ENCODE measurements around the gene KRTAP10-7.
"Not testable (repeated sequence)": the region's sequence is repeated elsewhere in the genome, so short reads cannot be mapped to it uniquely, and the experiment has no call there.

Gene KRTAP10-7

DNA sequence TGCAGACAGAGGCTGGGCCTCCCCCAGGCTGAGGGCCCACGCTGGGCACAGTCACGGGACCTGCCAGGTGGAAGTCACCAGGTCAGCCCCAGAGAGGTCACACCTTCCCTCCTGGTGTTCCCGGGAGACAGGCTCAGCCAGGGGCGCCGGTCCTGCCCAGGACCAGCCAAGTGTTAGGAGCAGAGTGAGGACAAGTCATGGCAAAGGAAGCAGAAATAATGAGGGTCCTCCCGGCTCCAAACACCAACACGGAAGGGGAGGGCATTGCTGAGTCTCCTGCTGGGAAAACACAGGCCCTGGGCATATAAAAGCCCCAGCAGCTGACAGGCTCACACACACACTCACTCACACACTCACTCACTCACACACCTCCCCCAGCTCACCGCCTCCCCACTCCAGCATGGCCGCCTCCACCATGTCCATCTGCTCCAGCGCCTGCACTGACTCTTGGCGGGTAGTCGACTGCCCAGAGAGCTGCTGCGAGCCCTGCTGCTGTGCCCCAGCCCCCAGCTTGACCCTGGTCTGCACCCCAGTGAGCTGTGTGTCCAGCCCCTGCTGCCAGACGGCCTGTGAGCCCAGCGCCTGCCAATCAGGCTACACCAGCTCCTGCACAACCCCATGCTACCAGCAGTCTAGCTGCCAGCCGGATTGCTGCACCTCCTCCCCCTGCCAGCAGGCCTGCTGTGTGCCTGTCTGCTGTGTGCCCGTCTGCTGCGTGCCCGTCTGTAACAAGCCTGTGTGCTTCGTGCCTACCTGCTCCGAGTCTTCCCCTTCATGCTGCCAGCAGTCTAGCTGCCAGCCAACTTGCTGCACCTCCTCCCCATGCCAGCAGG is 36.8 kb downstream of the KRTAP10-7 start, which contains the start of gene KRTAP10-10:
Gene KRTAP10-10, plus strand, starts transcription at position 339 of the 833 bp plus-strand sequence. Its CDS starts 62 bp downstream, at position 401.
- FAIRE-seq = no peak

DNA sequence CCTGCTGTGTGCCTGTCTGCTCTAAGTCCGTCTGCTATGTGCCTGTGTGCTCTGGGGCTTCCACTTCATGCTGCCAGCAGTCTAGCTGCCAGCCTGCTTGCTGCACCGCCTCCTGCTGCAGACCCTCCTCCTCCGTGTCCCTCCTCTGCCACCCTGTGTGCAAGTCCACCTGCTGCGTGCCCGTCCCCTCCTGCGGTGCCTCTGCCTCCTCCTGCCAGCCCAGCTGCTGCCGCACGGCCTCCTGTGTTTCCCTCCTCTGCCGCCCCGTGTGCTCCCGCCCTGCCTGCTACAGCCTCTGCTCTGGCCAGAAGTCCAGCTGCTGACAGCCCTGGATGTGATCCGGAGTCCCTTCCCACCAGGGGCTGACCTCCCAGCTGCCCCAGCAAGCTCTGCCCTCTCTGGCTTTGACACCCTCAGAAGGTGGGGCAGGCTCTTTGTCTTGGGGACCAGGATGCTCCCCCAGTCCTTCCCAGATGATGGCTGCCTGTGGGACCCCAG is 37.5 kb downstream of the KRTAP10-7 start:
- not testable (repeated sequence) for FAIRE-seq

DNA sequence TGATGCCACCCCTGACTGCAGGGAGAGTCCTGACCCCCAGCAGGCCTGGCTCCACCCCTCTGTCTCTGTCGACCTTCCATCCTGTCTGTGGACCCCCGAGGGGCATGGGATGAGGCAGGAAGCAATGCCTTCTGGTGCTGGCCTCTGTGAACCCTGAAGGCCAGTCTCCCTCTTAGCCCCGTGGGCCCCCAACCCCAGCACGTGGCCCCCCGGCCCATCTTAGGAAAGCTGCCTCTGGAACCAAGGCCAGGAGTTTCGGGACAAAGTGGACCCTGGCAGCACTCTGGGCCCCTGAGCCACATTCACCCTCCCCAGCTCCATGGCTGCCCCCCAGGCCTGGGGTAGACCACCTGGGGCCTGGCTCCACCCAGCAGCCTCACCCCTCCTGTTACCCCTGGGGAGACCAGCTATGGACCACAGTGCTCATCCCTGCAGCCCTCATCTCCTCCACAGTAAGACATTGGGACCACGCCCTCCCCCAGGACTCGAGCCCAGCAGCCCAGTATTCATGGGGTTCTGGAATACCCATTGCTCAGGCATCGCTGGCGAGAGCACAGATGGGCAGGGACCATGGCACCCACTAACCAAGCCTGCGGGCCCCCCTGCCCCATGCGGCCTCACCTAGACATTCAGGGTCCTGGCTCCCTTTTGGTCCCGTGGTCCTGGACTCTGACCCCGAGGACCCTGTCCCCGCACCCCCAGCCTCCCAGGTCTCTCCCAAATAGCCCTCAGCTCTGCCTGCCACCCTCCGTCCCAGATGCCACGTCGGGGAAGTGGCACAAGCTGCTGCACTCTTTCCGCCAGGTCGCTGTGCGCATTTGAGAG is 38.3 kb downstream of the KRTAP10-7 start:
- FAIRE-seq = not testable (repeated sequence)

DNA sequence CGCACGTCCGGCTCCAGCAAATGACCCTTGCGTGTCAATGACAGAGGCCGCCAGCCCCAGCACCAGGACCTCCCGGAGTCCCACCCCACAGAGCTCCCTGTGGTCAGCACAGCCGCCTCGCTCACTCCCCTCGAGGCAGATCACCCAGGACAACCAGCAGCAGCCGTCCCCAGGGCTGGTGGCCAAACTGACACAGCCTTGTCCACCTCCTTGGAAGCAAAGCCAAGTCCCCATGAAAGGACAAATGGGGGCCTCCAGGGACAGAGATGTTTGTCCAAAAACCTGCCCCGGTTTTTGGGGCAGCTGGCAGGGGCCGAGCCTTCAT is 38.9 kb downstream of the KRTAP10-7 start:
- no peak for FAIRE-seq

DNA sequence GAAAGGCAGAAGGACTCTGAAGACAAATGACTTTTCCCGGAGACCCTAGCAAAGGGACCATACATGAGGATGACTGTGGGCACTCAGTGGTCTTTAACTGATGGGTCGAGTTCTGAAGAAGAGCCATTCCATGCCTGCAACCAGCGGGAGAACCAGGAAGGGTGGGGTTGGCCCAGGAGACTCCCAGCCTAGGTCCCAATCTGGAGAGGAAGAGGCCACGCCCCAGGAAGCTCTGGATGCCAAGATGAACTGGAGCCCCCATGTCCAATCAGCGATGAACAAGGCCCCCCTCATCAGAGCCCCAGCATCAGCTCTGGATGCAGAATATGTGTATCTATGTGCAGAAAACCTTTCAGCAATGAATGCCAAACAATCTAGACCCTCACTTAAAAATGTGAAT is 40.4 kb downstream of the KRTAP10-7 start:
- FAIRE-seq = no peak

DNA sequence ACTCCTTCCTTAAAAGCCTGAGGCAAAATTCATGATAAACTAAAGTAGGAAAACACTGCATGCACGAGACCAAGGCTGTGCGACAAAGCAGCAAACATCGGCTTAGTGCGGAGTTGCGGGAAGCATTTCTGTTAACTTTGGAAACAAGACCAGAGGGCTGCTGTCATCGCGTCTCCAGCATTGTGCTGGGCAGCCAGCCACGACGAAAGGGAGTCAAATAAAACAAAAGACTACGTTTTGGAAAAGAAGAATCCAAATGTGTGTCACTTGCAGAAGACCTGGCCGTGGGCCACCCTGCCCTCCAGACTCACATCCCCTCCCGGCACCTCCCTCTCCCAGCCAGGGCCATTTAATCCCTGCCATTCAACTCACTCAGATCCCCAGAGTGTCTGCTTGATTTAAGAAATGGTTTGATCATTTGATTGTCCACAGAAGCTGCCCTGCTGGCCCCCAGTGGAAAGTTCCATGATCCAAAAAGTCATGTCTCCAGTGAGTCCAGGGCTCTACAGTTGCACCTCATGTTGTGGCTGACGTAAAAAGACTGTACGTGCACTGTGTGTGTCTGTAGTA is 43.4 kb downstream of the KRTAP10-7 start:
- no peak for FAIRE-seq

DNA sequence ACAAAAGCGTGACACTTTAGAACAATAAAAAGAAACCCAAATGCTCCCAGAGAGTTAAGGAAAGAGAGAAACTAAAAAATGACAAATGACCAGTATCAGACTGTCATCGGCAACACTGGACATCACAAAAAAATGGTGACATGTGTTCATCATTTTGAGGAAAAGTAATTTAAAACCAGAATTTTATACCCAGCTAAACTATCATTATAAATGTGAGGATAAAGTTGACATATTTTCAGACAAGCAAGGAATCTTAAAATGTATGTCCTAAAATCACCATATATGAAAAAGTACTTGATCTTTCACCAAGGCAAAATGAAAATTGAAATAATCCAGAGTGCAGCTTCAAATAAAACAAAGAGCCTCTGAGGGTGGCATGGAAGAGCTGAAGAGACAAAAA is 44.5 kb downstream of the KRTAP10-7 start:
- no peak for FAIRE-seq

DNA sequence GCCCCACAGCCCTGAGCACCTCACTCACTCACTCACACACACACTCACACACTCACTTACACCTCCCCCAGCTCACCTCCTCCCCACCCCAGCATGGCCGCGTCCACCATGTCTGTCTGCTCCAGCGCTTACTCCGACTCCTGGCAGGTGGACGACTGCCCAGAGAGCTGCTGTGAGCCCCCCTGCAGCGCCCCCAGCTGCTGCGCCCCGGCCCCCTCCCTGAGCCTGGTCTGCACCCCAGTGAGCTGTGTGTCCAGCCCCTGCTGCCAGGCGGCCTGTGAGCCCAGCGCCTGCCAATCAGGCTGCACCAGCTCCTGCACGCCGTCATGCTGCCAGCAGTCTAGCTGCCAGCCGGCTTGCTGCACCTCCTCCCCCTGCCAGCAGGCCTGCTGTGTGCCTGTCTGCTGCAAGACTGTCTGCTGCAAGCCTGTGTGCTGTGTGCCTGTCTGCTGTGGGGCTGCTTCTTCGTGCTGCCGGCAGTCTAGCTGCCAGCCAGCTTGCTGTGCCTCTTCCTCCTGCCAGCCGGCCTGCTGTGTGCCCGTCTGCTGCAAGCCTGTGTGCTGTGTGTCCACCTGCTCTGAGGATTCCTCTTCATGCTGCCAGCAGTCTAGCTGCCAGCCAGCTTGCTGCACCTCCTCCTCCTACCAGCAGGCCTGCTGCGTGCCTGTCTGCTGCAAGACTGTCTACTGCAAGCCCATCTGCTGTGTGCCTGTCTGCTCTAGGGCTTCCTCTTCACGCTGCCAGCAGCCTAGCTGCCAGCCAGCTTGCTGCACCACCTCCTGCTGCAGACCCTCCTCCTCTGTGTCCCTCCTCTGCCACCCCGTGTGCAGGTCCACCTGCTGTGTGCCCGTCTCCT is 46.2 kb downstream of the KRTAP10-7 start, which contains the start of gene KRTAP10-11:
Gene KRTAP10-11, plus strand, starts transcription at position 49 of the 856 bp plus-strand sequence. Its CDS starts 45 bp downstream, at position 94.
- FAIRE-seq = not testable (repeated sequence)

DNA sequence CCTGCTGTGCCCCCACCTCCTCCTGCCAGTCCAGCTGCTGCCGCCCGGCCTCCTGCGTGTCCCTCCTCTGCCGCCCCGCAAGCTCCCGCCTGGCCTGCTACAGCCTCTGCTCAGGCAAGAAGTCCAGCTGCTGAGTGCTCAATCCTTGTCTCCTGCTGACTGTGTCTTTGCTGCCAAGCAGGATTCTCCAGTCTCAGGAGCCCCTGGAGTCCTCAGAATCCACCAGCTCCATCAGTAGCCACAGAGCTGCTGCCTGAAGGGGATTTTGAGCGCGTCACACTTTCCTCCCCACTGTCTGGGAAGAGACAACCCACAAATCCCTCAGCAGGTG is 46.8 kb downstream of the KRTAP10-7 start:
- FAIRE-seq = no peak

DNA sequence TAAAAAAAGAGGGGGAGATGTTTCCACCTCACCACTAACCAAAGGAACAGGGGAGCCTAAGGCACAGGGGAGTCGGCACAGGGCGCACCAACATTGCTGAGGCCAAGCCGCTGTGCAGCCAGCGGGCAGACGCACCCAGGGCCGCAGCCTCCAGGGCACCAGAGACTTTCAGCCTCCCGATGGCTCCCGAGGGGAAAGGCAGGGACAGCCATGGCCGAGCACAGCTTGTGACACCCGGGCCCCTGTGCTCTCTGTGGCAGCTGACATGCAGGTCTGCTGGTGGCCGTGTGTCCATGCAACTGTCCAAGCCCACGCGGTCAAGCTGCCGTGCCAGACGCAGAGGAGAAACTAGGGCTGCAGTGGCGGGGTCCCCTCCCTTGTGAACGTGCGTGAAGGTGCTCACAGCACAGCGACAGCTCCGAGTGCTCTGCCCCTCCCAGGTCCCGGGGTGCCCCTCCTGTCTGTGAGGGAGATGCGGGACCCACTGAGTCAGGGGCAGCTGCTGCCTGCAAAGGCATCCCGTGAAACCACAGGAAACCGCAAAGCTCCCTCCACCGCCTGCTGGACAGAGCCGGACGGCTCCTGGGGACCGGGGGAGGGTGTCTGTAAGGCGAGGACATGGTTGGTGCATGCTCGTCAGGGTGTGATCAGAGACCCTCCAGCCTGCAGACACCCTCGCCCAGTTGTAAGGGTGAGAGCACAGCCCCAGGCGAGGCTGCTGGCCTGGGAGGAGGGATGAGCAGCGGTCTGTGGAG is 48.3 kb downstream of the KRTAP10-7 start:
- FAIRE-seq = no peak

DNA sequence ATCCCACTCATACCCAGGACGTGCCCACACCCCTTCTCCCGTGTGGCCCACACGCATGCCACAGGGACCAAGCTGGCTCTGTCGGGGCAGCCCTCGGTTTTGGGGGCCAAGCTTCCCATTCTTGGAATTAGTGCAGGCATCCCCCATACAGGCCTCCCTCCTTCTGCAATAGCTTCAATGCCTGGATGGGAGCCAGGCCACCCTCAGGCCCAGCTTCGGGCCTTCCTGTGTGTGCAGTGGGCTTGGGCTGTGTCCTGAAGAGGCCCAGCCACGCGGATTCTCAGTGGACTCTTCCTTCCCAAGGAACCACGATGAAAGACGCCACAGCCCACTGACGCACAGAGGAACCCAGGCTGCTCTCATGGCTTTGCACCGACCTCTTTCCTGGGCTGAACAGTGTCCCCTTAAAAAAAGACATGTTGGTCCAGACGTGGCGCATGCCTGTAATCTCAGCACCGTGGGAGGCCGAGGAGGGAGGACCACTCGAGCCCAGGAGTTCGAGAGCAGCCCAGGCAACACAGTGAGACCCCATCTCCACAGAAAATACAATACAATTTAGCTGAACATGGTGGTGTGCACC is 49.2 kb downstream of the KRTAP10-7 start:
- no peak for FAIRE-seq

DNA sequence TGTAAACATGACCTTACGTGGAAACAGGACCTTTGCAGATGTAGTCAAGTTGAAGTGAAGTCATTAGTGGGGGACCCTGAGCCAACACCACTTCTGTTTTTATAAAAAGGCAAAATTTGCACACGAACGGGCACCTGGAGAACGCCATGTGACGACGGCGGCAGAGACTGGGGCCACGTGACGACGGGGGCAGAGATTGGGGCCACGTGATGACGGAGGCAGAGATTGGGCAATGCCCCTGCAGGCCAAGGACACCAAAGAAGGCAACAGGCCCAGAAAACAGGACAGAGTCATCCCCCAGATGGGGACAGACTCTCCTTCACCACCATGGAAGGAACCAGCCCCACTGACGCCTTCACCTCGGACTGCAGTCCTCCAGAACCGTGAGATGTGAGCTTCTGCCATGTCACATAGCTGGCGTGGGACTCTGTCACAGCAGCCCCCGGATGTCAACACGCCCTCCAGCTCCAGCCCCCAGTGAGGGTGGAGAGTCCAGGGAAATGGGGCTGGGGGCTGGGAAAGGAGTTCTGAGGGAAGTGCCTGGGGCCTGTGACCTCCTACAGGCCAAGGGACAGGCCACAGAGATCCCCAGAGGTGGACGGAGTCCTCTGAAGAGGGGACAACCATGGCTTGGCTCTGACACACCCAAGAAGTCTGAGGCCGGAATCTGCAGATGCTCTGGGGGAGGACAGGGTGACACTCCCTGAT is 50.0 kb downstream of the KRTAP10-7 start:
- no peak for FAIRE-seq

DNA sequence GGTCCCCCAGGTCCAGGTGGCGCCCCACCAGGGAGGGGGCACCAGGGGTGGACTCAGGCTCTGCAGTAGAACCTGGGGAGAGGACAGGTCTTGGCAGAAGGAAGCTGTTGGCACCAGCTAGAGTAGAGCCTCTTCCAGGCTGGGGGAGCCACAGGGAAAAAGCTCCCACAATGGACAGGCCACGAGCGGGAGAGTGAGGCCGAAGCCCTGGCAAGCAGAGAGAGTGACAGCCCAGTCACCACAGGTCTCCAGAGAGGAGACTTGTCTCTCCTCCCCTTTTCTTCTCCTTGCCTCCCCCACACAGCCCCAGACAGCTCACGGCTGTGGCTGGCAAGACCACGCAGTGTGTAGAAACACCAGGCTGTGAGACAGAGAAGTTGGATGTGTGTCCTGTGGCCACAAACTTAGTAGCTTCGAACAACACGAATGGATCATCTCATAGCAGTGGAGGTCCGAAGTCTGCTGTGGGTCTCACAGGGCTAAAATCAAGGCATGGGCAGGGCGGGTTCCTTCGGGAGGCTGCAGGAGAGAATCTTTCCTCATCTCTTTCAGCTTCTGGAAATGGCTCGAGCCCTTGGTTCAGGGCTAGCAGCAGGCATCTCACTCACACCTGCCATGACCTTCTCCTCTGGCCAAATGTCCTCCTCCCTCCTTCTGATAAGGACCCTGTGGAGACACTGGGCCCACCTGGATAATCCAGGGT is 50.7 kb downstream of the KRTAP10-7 start:
- FAIRE-seq = no peak

Data from TTC549 (cell line).